ENCODE measurements around the gene DNAJC9. TPM values are rescaled to one million over a fixed set of nuclear protein-coding genes. Genes with fewer than 3 reads are reported as not detected.
A peak's percentile ranks its signal among the peaks of the same experiment; 100 is the strongest.

The DNAJC9 gene
- total RNA-seq, 1 donor from 2014 or later: 46.8 TPM

- H3K27ac Mint-ChIP-seq: peak overlapping the region; percentile 99
- H3K4me3 Mint-ChIP-seq (ENCODE audit: low read depth): peak overlapping the region; percentile 93
- H3K4me1 Mint-ChIP-seq (ENCODE audit: low read depth): peaks cover 19% of the 10 kb centered on the region
- peaks cover 5% of the 10 kb centered on the region for H3K36me3 Mint-ChIP-seq (ENCODE audit: insufficient read depth)
- H3K27me3 Mint-ChIP-seq: no peaks in the 10 kb centered on the region
- no peak for TF ChIP-seq CTCF (IDR thresholded peaks at IDR 0.05; ENCODE audit: unreplicated experiment)
- no peak for DNase-seq (ENCODE audit: low spot score, unreplicated experiment)
- no peaks in the 10 kb centered on the region for H3K9me3 Mint-ChIP-seq (ENCODE audit: low read depth)
These were observed 6.1 kb upstream of the DNAJC9 start for GRCh38 chr10:73253225-73253555.

GRCh38 chr10:73252445-73253224 lies 5.6 kb upstream of the DNAJC9 start, which contains the start of gene MRPS16:
Gene MRPS16 (minus strand): TSS chr10:73252644. CDS start chr10:73252482, 162 bp downstream.
- no peak for TF ChIP-seq CTCF (IDR thresholded peaks at IDR 0.05; ENCODE audit: unreplicated experiment)
- peaks cover 19% of the 10 kb centered on the region for H3K4me1 Mint-ChIP-seq (ENCODE audit: low read depth)
- H3K27ac Mint-ChIP-seq: peak within 1 kb of the TSS; percentile 99
- DNase-seq (ENCODE audit: low spot score, unreplicated experiment): peak; percentile 79
- H3K36me3 Mint-ChIP-seq (ENCODE audit: insufficient read depth): peaks cover 5% of the 10 kb centered on the region
- no peaks in the 10 kb centered on the region for H3K9me3 Mint-ChIP-seq (ENCODE audit: low read depth)
- H3K27me3 Mint-ChIP-seq: no peaks in the 10 kb centered on the region
- H3K4me3 Mint-ChIP-seq (ENCODE audit: low read depth): peak within 1 kb of the TSS; percentile 93

GRCh38 chr10:73251683-73252444 lies 4.8 kb upstream of the DNAJC9 start:
- no peak for DNase-seq (ENCODE audit: low spot score, unreplicated experiment)
- peak overlapping the region; percentile 99 for H3K27ac Mint-ChIP-seq
- TF ChIP-seq CTCF (IDR thresholded peaks at IDR 0.05; ENCODE audit: unreplicated experiment): no peak
- peaks cover 5% of the 10 kb centered on the region for H3K36me3 Mint-ChIP-seq (ENCODE audit: insufficient read depth)
- peak overlapping the region; percentile 93 for H3K4me3 Mint-ChIP-seq (ENCODE audit: low read depth)
- no peaks in the 10 kb centered on the region for H3K27me3 Mint-ChIP-seq
- peaks cover 21% of the 10 kb centered on the region for H3K4me1 Mint-ChIP-seq (ENCODE audit: low read depth)
- H3K9me3 Mint-ChIP-seq (ENCODE audit: low read depth): no peaks in the 10 kb centered on the region

- Mint-ChIP-seq H3K4me1 (ENCODE audit: low read depth) (peaks cover 36% of the 10 kb centered on the region), H3K9me3 (ENCODE audit: low read depth) (no peaks in the 10 kb centered on the region), H3K27ac (peak overlapping the region; percentile 99), H3K27me3 (no peaks in the 10 kb centered on the region), H3K36me3 (ENCODE audit: insufficient read depth) (peaks cover 19% of the 10 kb centered on the region), H3K4me3 (ENCODE audit: low read depth) (peak overlapping the region; percentile 58)
- no peak for TF ChIP-seq CTCF (IDR thresholded peaks at IDR 0.05; ENCODE audit: unreplicated experiment)
- DNase-seq (ENCODE audit: low spot score, unreplicated experiment): no peak
These were observed 1.2 kb upstream of the DNAJC9 start for GRCh38 chr10:73248259-73248724.

- peaks cover 32% of the 10 kb centered on the region for H3K4me1 Mint-ChIP-seq (ENCODE audit: low read depth)
- H3K27ac Mint-ChIP-seq: peak overlapping the region; percentile 99
- no peaks in the 10 kb centered on the region for H3K27me3 Mint-ChIP-seq
- H3K4me3 Mint-ChIP-seq (ENCODE audit: low read depth): peak overlapping the region; percentile 99
- no peak for TF ChIP-seq CTCF (IDR thresholded peaks at IDR 0.05; ENCODE audit: unreplicated experiment)
- H3K36me3 Mint-ChIP-seq (ENCODE audit: insufficient read depth): peaks cover 21% of the 10 kb centered on the region
- DNase-seq (ENCODE audit: low spot score, unreplicated experiment): no peak
- no peaks in the 10 kb centered on the region for H3K9me3 Mint-ChIP-seq (ENCODE audit: low read depth)
These were observed 629 bp upstream of the DNAJC9 start for GRCh38 chr10:73247509-73248258.
